ENCODE measurements around the gene RHBDL1.

The RHBDL1 gene

DNA sequence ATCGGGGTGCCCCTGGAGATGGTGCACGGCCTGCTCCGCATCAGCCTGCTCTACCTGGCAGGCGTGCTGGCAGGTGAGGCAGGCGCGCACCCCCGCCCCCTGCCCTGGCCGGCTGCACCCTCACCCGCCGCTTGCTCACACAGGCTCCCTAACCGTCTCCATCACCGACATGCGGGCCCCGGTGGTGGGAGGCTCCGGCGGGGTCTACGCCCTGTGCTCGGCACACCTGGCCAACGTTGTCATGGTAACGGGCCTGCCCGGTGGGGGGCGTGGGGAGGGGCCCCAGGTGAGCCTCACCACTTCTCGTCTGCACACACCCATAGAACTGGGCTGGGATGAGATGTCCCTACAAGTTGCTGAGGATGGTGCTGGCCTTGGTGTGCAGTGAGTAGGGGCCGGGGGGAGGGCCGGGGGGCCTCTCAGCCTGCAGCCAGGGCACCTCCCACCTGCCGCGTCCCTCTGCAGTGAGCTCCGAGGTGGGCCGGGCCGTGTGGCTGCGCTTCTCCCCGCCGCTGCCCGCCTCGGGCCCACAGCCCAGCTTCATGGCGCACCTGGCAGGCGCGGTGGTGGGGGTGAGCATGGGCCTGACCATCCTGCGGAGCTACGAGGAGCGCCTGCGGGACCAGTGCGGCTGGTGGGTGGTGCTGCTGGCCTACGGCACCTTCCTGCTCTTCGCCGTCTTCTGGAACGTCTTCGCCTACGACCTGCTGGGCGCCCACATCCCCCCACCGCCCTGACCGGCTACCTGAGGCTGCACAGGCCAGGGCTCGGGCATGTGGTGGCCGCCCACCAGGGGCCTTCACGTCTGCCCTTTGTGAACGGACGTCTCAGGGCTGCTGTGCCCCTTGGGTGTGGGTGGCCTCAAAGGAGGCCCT is 2.1 kb downstream of the RHBDL1 start:
- ChIA-PET POLR2A (interaction anchor here (1.6 to 2.6 kb wide), 3 partner anchors 10 to 13 kb away, joined by 4 to 10 read pairs (median 10); partner anchors contain the start of genes RHOT2 and WDR24), CTCF (interaction anchor here (1.1 to 1.7 kb wide), 2 partner anchors 9 to 11 kb away, joined by 4 to 6 read pairs; partner anchors contain the start of gene RHOT2)
- 0 out of 2 replicates have a peak, but pooled peaks have one; percentile 20 for TF ChIP-seq ZFHX2 (tag by site-specific recombination; conservative IDR thresholded peaks at IDR 0.05)
- TF ChIP-seq, protein P1, sequence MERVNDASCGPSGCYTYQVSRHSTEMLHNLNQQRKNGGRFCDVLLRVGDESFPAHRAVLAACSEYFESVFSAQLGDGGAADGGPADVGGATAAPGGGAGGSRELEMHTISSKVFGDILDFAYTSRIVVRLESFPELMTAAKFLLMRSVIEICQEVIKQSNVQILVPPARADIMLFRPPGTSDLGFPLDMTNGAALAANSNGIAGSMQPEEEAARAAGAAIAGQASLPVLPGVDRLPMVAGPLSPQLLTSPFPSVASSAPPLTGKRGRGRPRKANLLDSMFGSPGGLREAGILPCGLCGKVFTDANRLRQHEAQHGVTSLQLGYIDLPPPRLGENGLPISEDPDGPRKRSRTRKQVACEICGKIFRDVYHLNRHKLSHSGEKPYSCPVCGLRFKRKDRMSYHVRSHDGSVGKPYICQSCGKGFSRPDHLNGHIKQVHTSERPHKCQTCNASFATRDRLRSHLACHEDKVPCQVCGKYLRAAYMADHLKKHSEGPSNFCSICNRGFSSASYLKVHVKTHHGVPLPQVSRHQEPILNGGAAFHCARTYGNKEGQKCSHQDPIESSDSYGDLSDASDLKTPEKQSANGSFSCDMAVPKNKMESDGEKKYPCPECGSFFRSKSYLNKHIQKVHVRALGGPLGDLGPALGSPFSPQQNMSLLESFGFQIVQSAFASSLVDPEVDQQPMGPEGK (tag by site-specific recombination; IDR thresholded peaks at IDR 0.05), result peak; percentile 29; the same call in 1 of the 2 replicates
- TF ChIP-seq, protein P2, sequence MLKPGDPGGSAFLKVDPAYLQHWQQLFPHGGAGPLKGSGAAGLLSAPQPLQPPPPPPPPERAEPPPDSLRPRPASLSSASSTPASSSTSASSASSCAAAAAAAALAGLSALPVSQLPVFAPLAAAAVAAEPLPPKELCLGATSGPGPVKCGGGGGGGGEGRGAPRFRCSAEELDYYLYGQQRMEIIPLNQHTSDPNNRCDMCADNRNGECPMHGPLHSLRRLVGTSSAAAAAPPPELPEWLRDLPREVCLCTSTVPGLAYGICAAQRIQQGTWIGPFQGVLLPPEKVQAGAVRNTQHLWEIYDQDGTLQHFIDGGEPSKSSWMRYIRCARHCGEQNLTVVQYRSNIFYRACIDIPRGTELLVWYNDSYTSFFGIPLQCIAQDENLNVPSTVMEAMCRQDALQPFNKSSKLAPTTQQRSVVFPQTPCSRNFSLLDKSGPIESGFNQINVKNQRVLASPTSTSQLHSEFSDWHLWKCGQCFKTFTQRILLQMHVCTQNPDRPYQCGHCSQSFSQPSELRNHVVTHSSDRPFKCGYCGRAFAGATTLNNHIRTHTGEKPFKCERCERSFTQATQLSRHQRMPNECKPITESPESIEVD (tag by site-specific recombination; IDR thresholded peaks at IDR 0.05), result no peak
- no peak for TF ChIP-seq ZBTB17 (tag by site-specific recombination; IDR thresholded peaks at IDR 0.05)
- TF ChIP-seq, protein P3, sequence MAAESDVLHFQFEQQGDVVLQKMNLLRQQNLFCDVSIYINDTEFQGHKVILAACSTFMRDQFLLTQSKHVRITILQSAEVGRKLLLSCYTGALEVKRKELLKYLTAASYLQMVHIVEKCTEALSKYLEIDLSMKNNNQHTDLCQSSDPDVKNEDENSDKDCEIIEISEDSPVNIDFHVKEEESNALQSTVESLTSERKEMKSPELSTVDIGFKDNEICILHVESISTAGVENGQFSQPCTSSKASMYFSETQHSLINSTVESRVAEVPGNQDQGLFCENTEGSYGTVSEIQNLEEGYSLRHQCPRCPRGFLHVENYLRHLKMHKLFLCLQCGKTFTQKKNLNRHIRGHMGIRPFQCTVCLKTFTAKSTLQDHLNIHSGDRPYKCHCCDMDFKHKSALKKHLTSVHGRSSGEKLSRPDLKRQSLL (tag by site-specific recombination; IDR thresholded peaks at IDR 0.05), result peak; percentile 79; the same call in 1 of the 2 replicates
- peak; percentile 63; the same call in 1 of the 2 replicates for TF ChIP-seq KLF8 (tag by site-specific recombination; IDR thresholded peaks at IDR 0.05)
- TF ChIP-seq ZEB2 (tag by site-specific recombination; IDR thresholded peaks at IDR 0.05), result peak; percentile 37; the same call in 1 of the 2 replicates
- TF ChIP-seq GLIS2 (tag by site-specific recombination; IDR thresholded peaks at IDR 0.05), result 0 out of 2 replicates have a peak, but pooled peaks have one; percentile 30
- peaks cover 3 to 44% of the 10 kb centered on the region in 2 experiments; a peak in 1 of 3 replicates for H3K36me3 ChIP-seq (ENCODE audit: control insufficient read depth in 2 of 2, insufficient read depth in 1 of 2, low read length in 2 of 2)
- H3K27ac ChIP-seq (ENCODE audit: extremely low read depth, low read depth, low read length), result no peak overlapping the region
- H3K4me3 ChIP-seq (ENCODE audit: low read depth, low read length), result no peak overlapping the region
- peaks cover 14% of the 10 kb centered on the region; the same call in 1 of the 2 replicates for H3K4me1 ChIP-seq (ENCODE audit: control insufficient read depth, insufficient read depth, low read length)
- no peaks in the 10 kb centered on the region for H3K9me3 ChIP-seq (ENCODE audit: control insufficient read depth, insufficient read depth, low read depth, low read length)

DNA sequence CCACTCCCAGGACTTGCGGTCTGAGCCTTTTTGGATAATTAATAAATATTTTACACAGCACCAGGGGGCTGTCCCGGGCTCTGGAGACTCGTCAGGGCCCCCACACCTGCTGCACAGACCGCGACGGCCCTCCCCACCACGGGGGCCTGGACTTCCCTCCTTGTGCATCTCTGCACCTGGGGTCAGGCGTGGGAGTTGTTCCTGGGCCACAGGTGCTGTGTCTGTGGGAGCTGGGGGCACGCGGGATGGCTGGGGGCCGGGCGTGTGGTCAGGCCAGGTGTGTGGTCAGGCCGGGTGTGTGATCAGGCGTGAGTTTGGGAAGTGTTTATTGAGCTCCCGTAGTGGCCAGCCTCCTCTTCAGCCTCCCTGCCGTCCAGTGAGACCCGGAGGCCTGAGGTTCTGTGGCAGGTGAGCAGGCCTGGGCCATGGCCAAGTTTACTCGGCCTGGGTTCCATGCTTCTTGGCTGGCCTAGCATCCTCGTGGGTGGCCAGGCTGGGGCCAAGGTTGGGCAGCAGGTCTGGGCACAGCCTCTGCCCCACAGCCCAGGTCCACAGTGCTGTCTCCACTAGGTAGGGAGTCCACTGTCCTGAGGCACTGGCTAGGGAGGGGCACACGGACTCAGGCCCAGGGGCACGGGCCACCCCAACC is 2.9 kb downstream of the RHBDL1 start:
- H3K4me3 ChIP-seq (ENCODE audit: low read depth, low read length), result no peak overlapping the region
- POLR2A ChIA-PET, result interaction anchor here (1.2 to 5.4 kb wide), 3 partner anchors 9 to 46 kb away, joined by 4 to 57 read pairs (median 4); partner anchors contain the start of genes RHOT2 and WDR24
- H3K27ac ChIP-seq (ENCODE audit: extremely low read depth, low read depth, low read length), result peak overlapping the region; percentile 65

More for the DNA sequence above, 2.9 kb downstream of the RHBDL1 start:
- H3K4me1 ChIP-seq (ENCODE audit: control insufficient read depth, insufficient read depth, low read length), result peaks cover 14% of the 10 kb centered on the region; the same call in 1 of the 2 replicates
- 0 out of 2 replicates have a peak, but pooled peaks have one; percentile 30 for TF ChIP-seq SCRT2 (tag by site-specific recombination; IDR thresholded peaks at IDR 0.05)
- no peak for TF ChIP-seq GLIS1 (tag by site-specific recombination; IDR thresholded peaks at IDR 0.05)
- TF ChIP-seq, protein P4, sequence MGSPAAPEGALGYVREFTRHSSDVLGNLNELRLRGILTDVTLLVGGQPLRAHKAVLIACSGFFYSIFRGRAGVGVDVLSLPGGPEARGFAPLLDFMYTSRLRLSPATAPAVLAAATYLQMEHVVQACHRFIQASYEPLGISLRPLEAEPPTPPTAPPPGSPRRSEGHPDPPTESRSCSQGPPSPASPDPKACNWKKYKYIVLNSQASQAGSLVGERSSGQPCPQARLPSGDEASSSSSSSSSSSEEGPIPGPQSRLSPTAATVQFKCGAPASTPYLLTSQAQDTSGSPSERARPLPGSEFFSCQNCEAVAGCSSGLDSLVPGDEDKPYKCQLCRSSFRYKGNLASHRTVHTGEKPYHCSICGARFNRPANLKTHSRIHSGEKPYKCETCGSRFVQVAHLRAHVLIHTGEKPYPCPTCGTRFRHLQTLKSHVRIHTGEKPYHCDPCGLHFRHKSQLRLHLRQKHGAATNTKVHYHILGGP (tag by site-specific recombination; IDR thresholded peaks at IDR 0.05), result no peak
- peak; percentile 68; the same call in 1 of the 2 replicates for TF ChIP-seq BCL11B (tag by site-specific recombination; IDR thresholded peaks at IDR 0.05; ENCODE audit: low read depth)
- TF ChIP-seq, protein P1 (tag by site-specific recombination; IDR thresholded peaks at IDR 0.05), result peak; percentile 33; the same call in 1 of the 2 replicates
- no peak for TF ChIP-seq ZNF112 (tag by site-specific recombination; IDR thresholded peaks at IDR 0.05)
- TF ChIP-seq EGR2 (tag by site-specific recombination; IDR thresholded peaks at IDR 0.05; ENCODE audit: low read depth), result peak; percentile 10; the same call in 1 of the 2 replicates
- TF ChIP-seq ZNF175 (tag by site-specific recombination; IDR thresholded peaks at IDR 0.05), result no peak
- TF ChIP-seq ZNF548 (tag by site-specific recombination; IDR thresholded peaks at IDR 0.05), result no peak
- no peak for TF ChIP-seq ZNF248 (tag by site-specific recombination; IDR thresholded peaks at IDR 0.05)
- no peak for TF ChIP-seq ZNF223 (tag by site-specific recombination; IDR thresholded peaks at IDR 0.05)
- CTCF ChIA-PET, result interaction anchor here (1.7 kb wide), 1 partner anchor 10 kb away, joined by 4 read pairs; the partner anchor contains the start of gene RHOT2
- H3K9me3 ChIP-seq (ENCODE audit: control insufficient read depth, insufficient read depth, low read depth, low read length), result no peaks in the 10 kb centered on the region
- peaks cover 3 to 44% of the 10 kb centered on the region in 2 experiments; a peak in 1 of 3 replicates for H3K36me3 ChIP-seq (ENCODE audit: control insufficient read depth in 2 of 2, insufficient read depth in 1 of 2, low read length in 2 of 2)
